NCI-H146 (cell line): ENCODE measurements around the gene TENM4.
A peak's percentile ranks its signal among the peaks of the same experiment; 100 is the strongest.

Experiments
- DNase-seq: peaks from one replicate; lab custom pipeline; 2025; lab: John Stamatoyannopoulos, UW

Gene TENM4

DNA sequence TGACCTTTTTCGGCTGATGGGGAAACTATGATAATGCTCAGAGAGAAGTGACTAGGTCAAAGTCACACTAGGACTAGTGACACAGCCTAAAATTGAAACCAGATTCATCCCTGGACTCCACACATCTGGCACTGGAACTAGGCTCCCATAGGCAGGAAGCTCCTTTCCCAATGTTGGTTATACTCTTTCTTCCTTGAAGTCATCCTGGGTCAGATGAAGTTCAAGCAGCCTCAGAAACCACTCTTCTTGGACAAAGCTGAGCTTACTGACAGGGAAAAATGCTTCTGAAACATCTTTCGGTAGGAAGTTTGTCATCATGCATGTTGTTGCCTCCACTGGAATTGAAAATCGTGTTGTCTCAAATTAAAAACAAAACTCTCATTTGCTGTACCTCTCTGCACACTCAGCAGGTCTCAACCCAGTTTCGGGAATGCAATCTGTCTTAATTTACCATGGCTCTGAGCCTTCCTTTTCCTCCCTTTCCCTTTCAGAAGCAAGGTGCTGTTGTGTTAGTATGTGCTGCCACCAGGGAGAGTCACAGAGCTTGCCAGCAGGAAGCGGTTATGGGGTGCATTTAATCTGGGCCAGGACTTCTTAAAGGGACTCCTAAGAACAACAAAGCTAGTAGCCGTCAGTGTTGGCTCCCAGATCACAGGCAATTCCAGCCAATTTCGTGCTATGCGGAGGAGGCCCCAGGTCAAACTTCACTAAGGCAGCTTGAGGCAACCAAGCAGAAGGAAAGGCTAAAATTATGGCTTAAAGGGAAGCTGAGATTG lies 384.8 kb downstream of the TENM4 start:
- DNase-seq = no peak

DNA sequence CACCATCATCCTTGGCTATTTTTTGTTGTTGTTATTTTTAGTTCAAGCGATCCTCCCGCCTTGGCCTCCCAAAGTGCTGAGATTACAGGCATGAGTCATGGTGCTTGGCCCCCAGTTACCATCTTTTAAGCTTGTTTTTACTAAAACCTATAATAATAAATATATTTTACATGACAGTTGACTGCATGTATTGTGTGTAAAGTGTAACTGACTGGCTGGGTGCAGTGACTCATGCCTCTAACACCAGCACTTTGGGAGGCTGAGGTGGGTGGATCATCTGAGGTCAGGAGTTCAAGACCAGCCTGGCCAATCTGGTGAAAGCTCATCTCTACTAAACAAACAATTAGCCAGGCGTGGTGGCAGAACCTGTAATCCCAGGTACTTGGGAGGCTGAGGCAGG lies 386.2 kb downstream of the TENM4 start:
- no peak for DNase-seq

DNA sequence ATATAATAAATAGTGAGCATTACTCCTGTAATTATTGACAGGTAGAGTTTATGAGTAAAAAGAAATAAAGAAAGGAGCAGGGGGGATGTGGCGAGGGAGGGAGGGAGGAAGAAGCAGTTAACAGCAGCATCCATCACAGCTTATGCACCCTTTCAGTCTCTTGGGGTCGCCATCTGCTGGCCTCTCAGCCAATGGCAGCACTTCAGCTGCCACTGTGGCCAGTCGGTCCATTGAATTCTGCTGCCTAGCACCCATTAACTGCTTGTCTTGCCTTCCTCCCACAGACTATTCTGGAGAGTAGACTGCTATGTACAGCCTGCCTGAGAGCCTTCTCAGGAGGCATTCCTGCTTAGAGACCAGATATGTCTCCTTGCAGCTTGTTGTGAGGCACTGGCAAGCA lies 388.3 kb downstream of the TENM4 start:
- DNase-seq = peak; percentile 44

DNA sequence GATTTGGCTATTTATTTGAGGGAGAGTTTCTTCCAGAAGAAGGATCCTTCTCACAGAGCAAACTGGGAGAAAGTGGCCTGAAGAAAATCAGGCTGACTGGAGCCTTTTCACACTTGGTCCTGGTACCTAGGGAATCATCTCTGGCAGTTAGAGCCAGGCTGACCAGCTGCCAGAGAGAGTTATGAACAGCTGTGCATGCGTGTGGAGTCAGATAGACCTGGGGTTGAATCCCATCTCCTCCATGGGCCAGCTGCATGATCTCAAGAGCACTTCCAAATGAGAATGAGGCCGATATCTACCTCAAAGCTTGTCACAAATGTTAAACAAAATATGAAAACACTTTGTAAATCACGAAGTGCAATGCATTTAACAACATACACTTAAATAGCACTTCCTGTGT lies 390.0 kb downstream of the TENM4 start:
- DNase-seq = no peak

DNA sequence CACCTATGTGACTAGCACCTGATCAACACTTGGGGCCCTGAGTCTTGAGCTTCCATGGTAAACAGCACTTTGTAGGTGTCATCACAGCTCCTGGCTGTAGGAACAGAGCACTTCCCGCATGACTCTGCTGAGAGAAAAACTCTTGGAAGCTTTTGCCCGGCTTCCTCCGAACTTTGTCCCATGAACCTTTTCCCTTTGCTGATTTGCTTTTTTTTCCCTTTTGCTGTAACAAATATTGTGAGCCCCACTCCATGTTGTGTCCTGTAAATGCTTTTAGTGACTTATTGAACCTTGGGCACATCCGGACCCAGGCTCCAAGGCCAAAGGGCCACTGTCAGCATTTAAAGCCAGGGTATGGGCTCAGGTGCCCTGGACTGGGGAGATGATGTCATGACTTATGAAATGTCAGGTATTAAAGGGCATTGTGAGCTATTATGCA lies 391.1 kb downstream of the TENM4 start:
- DNase-seq = no peak

DNA sequence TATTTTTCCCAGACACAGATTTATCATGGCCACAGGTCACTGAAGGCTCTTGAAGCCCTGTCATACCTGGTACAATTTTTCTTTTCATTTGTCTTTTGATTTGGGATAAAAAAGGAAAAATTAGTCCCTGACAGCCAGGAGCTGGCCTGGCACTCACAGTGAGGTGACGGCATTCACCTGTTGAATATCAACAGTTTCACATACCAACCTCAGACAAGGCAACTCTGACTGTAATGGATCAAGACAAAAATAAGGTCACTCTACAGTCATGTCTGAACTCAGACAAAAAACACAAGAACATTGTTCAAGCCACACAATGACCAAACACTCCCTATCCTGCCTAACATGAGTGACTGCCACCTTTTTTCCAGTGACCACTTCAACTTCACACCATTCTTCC lies 392.9 kb downstream of the TENM4 start:
- DNase-seq = no peak

DNA sequence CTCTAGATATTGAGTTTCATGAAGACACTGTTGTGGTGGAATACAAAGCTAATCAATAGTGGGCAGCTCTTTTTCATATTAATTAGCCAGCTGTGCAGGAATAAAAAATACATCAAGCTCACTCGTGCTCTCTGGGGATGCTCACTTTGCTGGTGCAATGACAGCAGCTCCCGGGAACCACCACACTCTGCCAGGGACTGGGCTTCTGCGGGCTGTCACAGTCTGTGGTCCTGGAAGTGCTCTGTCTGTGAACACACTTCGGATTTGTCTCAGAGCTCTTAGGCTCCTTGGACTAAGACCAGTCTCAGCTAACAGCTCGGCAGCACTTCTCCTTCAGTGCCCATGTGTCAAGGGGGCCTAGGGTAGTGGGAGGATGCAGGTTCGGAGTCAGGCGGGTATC lies 393.5 kb downstream of the TENM4 start:
- DNase-seq = peak; percentile 35

DNA sequence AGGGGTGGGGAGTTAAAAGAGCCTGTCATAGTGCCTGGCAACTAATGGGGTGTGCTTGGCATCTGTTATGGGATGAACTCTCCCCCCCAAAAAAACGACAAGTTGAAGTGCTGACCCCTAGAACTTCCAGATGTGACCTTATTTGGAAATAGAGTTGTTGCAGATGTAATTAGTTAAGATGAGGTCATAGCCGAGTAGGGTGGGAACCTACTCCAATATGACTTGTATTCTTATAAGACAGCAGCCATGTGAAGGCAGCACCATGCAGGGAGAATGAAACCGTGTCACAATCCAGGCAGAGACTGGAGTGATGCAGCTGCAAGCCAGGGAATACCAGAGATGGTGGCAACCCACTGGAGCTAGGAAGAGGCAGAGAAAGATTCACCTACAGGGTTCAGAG lies 394.5 kb downstream of the TENM4 start:
- no peak for DNase-seq

DNA sequence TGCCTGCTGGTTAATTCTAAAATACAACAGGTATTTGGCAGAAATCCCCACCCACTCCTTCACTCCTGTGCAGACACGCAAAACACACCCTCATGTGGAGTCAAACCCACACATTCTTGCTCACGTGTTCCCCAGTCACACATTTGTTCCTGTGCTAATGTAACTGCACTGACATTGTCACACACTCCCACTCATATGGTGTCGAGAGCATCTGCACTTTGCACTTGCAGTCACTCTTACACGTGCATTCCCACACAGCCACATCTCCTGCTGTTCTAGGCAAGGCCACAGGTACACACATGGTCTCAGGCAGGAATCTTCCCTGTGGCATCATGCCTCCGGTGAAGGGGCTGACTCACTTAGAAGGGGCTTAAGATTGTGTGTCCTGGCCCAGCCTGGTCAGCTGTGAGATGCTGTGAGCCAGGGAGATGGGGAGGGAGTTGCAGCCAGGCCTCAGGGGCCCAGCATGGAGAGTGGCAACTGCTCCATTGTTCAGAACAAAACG lies 395.0 kb downstream of the TENM4 start:
- DNase-seq = no peak

DNA sequence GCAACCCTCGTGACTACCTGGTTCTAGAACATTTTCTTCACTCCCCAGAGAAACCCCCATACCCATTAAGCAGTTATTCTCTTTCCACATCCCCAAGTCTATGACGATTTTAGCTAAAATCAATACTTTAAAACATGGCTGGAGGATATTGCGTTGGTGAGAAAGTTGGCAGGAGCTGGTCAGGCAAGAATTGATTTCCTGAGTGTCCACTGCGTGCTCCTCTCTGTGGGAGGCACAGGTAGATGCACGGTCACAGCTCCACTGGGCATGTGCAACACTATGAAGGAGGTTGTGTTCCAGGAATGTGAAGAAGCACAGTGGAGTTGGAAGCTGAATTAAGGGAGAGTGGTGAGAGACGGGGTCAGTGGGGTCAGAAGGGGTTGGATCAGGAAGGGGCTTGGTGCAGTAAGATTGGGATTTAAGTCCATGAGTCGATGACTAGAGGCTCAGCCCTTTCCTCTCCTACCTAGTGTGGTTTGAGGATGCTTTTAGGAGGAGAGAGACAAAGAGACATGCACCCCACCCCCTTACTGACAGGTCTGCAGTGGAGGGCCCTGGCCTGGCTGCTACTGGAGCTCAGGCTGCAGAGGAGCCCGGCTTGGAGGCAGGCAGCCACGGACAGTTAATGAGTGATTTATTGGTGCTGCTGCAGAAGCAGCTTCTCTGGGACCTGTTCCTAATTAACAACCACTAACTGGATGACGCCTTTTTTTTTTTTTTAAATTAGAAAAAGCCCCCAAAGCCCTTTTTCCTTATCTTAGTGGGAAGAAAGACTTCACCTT lies 395.6 kb downstream of the TENM4 start:
- no peak for DNase-seq

DNA sequence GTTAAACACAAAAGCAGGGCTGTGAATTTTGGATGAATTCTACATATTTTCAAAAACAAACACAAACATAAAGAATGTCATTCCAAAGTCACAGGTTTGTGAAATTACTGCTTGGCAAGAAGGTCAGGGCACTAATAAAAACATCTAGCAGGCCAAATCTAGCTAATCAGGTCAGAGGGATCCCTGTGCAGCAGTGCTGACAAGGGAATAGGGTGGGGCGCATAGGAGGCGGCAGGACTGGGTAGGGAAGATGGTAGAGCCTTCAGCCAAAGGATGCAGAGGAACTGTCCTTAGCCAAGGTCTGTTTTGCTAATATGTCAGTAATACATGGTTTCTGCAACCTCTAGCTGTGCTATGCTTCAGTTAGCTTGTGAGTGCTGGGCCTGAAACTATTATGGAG lies 396.6 kb downstream of the TENM4 start:
- DNase-seq = no peak

DNA sequence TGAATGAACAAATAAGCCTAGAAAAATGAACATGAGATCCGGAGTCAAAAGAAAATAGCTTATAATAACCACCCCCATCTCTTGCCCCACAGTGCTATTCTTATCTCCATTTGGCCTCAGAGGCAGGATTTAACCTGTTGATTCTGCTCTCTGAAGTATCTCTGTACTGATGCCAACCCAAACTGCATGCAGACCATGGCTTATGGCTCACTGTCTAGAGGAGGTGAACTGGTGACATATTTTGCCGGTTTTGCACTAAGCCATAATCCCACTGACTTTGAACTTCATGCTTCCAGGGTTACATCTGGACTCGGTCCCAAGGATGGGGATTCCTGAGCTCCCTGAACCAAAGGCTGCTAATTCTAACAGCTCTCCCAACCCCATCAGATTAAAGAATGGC lies 397.1 kb downstream of the TENM4 start:
- no peak for DNase-seq

DNA sequence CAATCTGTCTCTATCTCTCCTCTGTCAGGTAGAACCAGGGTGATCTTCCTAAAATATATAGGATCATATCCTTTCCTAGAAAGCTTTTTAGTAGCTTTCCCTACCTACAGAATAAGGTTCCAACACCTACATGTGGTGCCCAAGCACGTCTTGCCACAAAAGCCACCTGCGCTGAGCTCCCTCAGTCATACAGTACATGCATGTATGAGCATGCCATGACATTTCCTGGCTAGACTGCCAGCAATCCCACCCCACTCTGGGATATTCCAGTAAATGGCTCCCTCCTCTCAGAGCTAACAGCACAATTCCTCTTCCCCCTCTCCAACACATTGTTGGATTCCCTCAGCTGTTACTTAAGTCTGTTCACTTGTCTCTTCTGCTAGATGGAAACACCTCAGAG lies 398.0 kb downstream of the TENM4 start:
- no peak for DNase-seq

DNA sequence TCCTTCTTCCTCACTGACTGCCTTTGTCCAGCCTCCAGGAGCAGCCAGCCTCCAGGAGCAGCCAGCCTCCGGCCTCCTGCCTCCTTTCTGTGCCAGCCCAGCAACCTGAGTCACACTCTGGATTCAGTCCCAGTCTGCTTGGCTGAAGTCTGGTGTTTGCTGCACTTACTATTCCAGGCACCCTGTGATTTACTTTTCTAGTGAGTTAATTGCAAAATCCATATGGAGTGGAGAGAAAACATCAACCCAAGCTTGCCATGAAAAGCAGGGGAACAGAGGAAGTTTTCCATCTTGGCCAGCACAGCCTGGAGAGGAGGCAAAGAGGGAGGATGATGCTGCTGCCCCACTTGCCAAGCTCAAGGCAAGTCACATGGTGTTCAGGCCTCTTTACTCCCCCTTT lies 400.5 kb downstream of the TENM4 start:
- no peak for DNase-seq

DNA sequence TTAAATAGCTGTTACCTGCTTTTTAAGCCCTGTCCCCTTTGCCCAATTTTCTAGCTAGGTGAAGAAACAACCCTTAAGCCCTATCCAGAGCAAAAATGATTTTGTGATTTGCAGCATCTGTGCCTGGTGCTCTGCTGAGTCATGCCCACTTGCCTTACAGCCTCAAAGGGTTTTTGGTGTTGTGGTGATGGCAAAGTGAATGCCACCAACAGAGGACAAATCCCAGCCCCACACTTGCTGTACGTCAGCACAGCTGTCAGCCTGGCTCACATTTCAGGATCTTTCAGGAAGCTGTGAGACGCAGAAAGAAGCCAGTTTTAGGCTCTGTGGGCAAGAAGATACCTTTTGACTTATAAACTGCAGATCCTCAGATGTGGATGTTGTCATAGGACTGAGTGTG lies 401.7 kb downstream of the TENM4 start:
- no peak for DNase-seq

DNA sequence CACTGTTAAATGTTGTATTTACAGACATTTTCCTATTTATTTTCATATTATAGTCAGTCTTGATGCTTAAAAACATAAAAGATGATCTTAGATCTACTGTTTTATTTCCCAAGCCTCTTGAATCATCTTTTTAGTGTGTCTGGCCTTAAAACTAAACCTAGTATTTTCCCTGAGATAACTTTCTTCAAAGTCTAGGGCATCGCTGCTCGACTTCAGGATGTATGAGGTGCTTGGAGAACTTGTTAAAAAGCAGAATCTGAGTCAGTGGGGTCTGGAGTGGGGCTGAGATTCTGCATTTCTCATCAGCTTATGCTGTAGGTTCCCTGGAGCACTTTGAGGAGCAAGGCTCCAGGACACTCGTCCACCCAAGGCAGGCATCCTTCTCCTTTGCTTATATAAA lies 404.9 kb downstream of the TENM4 start:
- DNase-seq = no peak

DNA sequence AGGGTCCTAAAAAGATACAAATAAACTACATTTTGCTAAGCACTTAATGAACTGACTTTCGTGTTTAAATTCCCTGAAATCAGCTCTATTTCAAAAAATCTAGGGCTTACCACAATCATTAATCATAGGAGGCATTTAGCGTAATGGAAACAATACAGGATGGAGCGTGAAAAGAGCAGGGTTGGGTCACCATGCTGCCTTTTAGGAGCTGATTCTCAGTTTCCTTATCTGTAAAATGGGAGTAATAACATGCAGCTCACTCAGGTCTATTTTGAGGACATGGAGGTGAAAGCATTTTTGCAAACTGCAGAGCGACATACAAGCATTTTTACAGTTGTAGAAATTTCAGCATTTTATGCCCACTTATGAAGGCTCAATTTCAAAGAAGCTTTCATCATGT lies 407.0 kb downstream of the TENM4 start:
- DNase-seq = no peak

DNA sequence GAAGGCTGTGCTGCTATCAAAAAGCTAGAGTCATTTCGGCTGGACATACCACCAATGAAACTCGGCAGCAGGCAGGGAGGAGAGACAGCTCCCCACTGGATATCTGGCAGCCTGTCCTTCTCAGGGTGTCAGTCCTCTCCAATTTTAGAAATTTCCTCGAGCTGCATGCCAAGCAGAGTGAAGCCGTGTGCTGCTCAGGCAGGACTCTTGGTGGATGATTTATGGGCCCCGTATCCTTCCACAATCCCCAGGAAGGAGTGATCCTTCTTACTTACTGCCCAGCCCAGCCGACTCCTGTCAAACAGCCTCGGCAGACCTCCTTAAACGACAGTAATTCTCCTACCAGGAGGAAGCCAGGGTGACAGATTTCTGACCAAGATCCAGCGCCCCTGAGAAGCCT lies 410.4 kb downstream of the TENM4 start:
- no peak for DNase-seq

DNA sequence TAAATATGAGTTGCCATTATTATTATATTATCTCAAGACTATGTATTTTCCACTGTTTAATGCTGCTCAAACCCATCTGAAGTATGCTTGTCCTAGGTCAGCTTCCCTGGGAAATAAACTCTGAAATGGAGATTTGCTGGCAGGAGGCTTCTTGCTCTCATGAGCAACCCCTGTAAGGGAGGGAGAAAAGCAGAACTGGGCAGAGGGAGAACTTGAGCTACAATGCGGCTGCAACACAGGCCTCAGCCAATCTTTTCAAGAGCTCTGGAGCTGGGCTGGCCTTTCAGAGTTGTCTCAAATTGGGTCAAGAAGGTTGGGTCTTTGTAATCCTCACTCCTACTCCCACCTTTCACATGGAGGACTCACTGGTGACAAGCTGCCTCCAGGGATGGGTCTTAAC lies 412.6 kb downstream of the TENM4 start:
- no peak for DNase-seq

DNA sequence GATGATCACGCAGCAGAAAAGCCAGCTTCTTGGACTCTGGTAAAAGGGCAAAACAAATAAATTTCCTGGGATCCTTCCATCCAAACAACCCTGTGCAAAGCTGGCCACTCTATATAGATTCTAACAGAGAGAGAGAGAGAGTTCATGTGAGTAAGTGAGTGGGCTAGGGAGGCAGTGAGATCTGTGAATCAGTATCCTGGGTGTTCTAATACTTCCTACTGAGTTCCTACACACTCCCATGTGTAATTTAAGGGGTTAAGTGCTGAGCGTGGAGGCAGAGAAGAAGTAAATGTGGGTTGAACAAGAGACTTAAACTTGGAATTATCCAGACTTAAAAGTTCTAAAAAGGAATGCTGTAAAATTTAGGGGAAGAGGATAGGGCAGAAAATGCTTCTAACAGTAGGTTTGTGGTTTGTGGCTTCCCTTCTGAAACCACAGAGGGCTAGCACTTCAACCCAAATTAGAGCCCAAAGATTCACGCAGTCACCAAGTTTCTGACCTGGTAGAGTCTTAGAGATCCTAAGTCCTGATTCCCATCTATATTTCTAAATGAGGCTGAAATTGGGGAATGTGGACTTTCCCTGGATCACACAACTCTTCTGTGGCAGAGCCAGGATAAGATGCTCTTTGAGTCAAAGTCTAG lies 413.9 kb downstream of the TENM4 start:
- DNase-seq = no peak

DNA sequence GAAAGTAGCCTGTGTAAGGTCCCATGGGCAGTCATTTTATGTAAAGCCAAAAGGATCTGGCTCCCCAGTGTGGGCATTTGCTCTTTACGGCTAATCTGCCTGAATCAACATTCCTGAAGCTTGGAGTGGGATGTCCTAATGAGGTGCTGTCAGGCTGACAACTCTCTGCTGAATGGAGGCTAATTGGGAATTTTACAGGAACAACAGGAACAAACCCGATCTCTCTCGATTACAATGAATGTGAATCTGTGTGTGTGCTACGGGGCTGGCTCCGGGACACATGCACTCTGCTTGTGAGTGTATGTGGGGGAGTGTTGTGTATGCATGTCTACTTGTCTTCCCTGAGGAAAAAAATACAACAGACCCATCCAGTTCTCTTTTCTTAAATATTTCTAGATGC lies 415.2 kb downstream of the TENM4 start:
- DNase-seq = peak; percentile 16

DNA sequence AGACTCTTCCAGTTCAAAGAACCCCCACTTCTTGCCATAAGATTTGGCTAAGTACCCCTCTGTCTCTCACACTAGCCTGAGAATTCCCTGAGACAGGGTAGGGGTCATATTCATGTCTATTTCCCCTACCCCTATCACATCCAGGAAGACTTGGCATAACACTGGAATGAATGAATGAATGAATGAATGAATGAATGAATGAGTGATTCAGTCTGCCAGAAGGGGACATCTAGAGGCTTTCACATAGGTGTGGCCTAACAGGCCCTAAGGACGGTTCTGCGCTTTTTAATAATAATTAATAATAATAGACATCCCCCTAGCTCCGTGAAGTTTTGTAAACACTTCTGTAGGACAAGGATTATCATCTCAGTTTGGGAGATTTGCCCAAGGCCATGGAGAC lies 415.7 kb downstream of the TENM4 start:
- no peak for DNase-seq

DNA sequence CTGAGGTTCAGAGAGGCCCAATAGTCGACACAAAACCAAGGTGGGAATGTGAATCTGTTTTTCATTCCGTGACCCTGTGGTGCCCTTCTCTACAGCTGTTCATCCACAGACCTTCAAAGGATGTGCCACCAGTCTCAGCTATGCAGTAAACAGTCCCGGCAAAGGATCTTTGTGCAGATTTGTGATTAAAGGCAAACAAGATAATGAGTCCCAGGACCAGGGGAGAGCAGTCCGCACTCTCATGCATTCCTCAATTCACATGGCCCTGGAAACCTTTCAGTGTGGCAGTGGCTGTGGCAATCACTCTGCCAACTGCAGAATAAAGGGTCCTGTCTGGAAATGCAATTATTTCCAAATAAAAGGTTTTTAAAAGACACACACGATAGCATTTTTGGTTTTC lies 418.6 kb downstream of the TENM4 start:
- DNase-seq = no peak
